T-cell (primary cell): ENCODE measurements around the gene LSM14B. TPM values are rescaled to one million over a fixed set of nuclear protein-coding genes. Genes with fewer than 3 reads are reported as not detected.

ENCODE experiments used
- ATAC-seq, 4 experiments: fragments of 200-7000 bp in 3 of 4; fragments of 150-1000 bp in 1 of 4; cut with Tn5 transposase; replicated peaks in 1 of 4; 1 replicate in 3 of 4; 2 replicates in 1 of 4; pipeline ENCODE4 v1.10.0; 2021; ENCODE audit warnings: moderate library complexity in 3 of 4, mild to moderate bottlenecking in 2 of 4, moderate number of reproducible peaks in 1 of 4
- CTCF ChIA-PET, 2 donors: fragments of 300-600 bp; sonication (Branson Sonifier 250); formaldehyde crosslinking; loops; one replicate each; lab custom pipeline; 2022; ENCODE audit warnings: antibody characterized with exemption in 2 of 2; lab: Charles Lee
- POLR2A ChIA-PET, 2 donors: fragments of 300-600 bp; sonication (Branson Sonifier 250); formaldehyde crosslinking; loops; one replicate each; lab custom pipeline; 2022; ENCODE audit warnings: antibody characterized with exemption in 2 of 2; lab: Charles Lee
- DNase-seq, 35 experiments: peaks; one replicate each; pipeline versions ENCODE4 v3.0.0 to v3.0.0-alpha.2; 2013 to 2023
- H3K27ac ChIP-seq: one replicate; pipeline ENCODE4 v1.5.1; 2013; ENCODE audit warnings: low read length
- H3K27me3 ChIP-seq, 2 experiments: replicated peaks in 1 of 2; 1 replicate in 1 of 2; 2 replicates in 1 of 2; pipeline versions ENCODE4 v1.6.1 to v1.7.0; 2013; ENCODE audit warnings: low read length in 1 of 2, mixed read lengths in 1 of 2; ENCODE audit not compliant: control insufficient read depth in 2 of 2, insufficient read depth in 2 of 2; ENCODE audit errors: extremely low read depth in 1 of 2
- H3K36me3 ChIP-seq, 2 donors: 1 replicate in 1 of 2; 2 replicates in 1 of 2; pipeline versions ENCODE4 v1.6.1 to v1.7.0; 2013; ENCODE audit warnings: low read length in 1 of 2; ENCODE audit not compliant: control insufficient read depth in 2 of 2, insufficient read depth in 1 of 2; ENCODE audit errors: extremely low read depth in 1 of 2
- H3K4me1 ChIP-seq, 2 experiments: 1 replicate in 1 of 2; 2 replicates in 1 of 2; pipeline versions ENCODE4 v1.6.1 to v1.7.0; 2013; ENCODE audit warnings: low read length in 2 of 2, mixed read lengths in 1 of 2; ENCODE audit not compliant: insufficient read depth in 2 of 2, control insufficient read depth in 1 of 2; ENCODE audit errors: extremely low read depth in 1 of 2
- H3K4me3 ChIP-seq, 2 donors: 1 replicate in 1 of 2; 2 replicates in 1 of 2; pipeline versions ENCODE4 v1.5.1 to v1.7.0; 2013; ENCODE audit warnings: mild to moderate bottlenecking in 2 of 2, low read length in 1 of 2, moderate library complexity in 1 of 2; ENCODE audit not compliant: control insufficient read depth in 1 of 2; ENCODE audit errors: extremely low read depth in 1 of 2
- H3K9me3 ChIP-seq: 2 replicates; pipeline ENCODE4 v1.7.0; 2013
- H3K27ac Mint-ChIP-seq, 2 donors: one replicate each; pipeline ENCODE4 v1.8.0; 2020 to 2021; ENCODE audit warnings: mild to moderate bottlenecking in 2 of 2, mixed read lengths in 2 of 2
- H3K27me3 Mint-ChIP-seq, 2 donors: one replicate each; pipeline ENCODE4 v1.8.0; 2021 to 2022; ENCODE audit warnings: mixed read lengths in 2 of 2
- H3K36me3 Mint-ChIP-seq: one replicate; pipeline ENCODE4 v1.8.0; 2021; ENCODE audit warnings: mixed read lengths
- H3K4me1 Mint-ChIP-seq, 3 donors: one replicate each; pipeline ENCODE4 v1.8.0; 2020 to 2022; ENCODE audit warnings: mixed read lengths in 3 of 3, mild to moderate bottlenecking in 1 of 3
- H3K4me3 Mint-ChIP-seq, 3 donors: one replicate each; pipeline ENCODE4 v1.8.0; 2020 to 2022; ENCODE audit warnings: mild to moderate bottlenecking in 3 of 3, mixed read lengths in 3 of 3, moderate library complexity in 3 of 3
- H3K9me3 Mint-ChIP-seq, 3 donors: one replicate each; pipeline ENCODE4 v1.8.0; 2020 to 2022; ENCODE audit warnings: mixed read lengths in 3 of 3
- WGBS: methylation state at CpG from one replicate; pipeline ENCODE4 v1.1.5; 2013; ENCODE audit warnings: missing lambda C conversion rate; ENCODE audit not compliant: insufficient coverage; 5-methylcytosine and 5-hydroxymethylcytosine counted together
- total RNA-seq, 35 experiments: library from RNA in 6 of 35; stranded (reverse) in 6 of 35; fragments of 120-200 nt in 1 of 35; gene quantifications; one replicate each; pipeline versions ENCODE4 v1.2.1 to v1.2.4 and lab custom pipeline; 2013 to 2026

LSM14B gene
- total RNA-seq, 5 donors from 2014 or later (not counting 1 experiment from before 2014, with no cell fraction given) = 40.5 to 55.5 (median 54.4) TPM

- peaks cover 0 to 31% of the 10 kb centered on the region in 2 experiments for H3K27me3 ChIP-seq
- H3K36me3 ChIP-seq = no peaks in the 10 kb centered on the region
- DNase-seq (no peak), ATAC-seq (no peak)
- no peaks in the 10 kb centered on the region for H3K9me3 ChIP-seq
- H3K4me1 ChIP-seq = no peaks in the 10 kb centered on the region
- Mint-ChIP-seq H3K27me3 (peaks cover 7 to 9% of the 10 kb centered on the region in 2 donors), H3K27ac (no peak overlapping the region), H3K4me3 (no peak overlapping the region), H3K36me3 (no peaks in the 10 kb centered on the region), H3K9me3 (peaks cover 0 to 3% (median 0%) of the 10 kb centered on the region in 3 donors), H3K4me1 (no peaks in the 10 kb centered on the region)
- ChIA-PET POLR2A (interaction anchor here in 1 of 2 donors (0.5 kb wide), 1 partner anchor 21 kb away, joined by 9 read pairs; no protein-coding TSS in a partner anchor), CTCF (no interaction called here)
- WGBS = 76% methylated on average over 7 of the region's 9 CpGs
- H3K4me3 ChIP-seq = no peak overlapping the region
- no peak overlapping the region for H3K27ac ChIP-seq
These were observed 37.1 kb upstream of the LSM14B start for GRCh38 chr20:62085206-62085605.

GRCh38 chr20:62087227-62087626, 35.0 kb upstream of the LSM14B start:
- WGBS = 37% methylated on average over 10 of the region's 11 CpGs
- Mint-ChIP-seq H3K27ac (no peak overlapping the region), H3K4me3 (no peak overlapping the region), H3K4me1 (no peaks in the 10 kb centered on the region), H3K36me3 (no peaks in the 10 kb centered on the region), H3K27me3 (peaks cover 7 to 11% of the 10 kb centered on the region in 2 donors), H3K9me3 (peaks cover 0 to 7% (median 6%) of the 10 kb centered on the region in 3 donors)
- Histone ChIP-seq H3K9me3 (no peaks in the 10 kb centered on the region), H3K27me3 (peaks cover 0 to 38% of the 10 kb centered on the region in 2 experiments), H3K36me3 (no peaks in the 10 kb centered on the region), H3K4me1 (no peaks in the 10 kb centered on the region), H3K4me3 (no peak overlapping the region), H3K27ac (no peak overlapping the region)
- ChIA-PET CTCF (no interaction called here), POLR2A (no interaction called here)
- DNase-seq (no peak), ATAC-seq (no peak)

GRCh38 chr20:62087632-62088031, 34.6 kb upstream of the LSM14B start:
- Mint-ChIP-seq H3K4me1 (no peaks in the 10 kb centered on the region), H3K36me3 (peaks cover 1% of the 10 kb centered on the region), H3K27me3 (peaks cover 9 to 12% of the 10 kb centered on the region in 2 donors), H3K9me3 (peaks cover 0 to 7% (median 6%) of the 10 kb centered on the region in 3 donors), H3K4me3 (no peak overlapping the region), H3K27ac (no peak overlapping the region)
- H3K4me3 ChIP-seq = no peak overlapping the region
- POLR2A ChIA-PET = no interaction called here
- no peaks in the 10 kb centered on the region for H3K4me1 ChIP-seq
- DNase-seq = no peak
- no peak overlapping the region for H3K27ac ChIP-seq
- no peak for ATAC-seq
- no peaks in the 10 kb centered on the region for H3K9me3 ChIP-seq
- H3K36me3 ChIP-seq = no peaks in the 10 kb centered on the region
- 92% methylated on average over 16 of the region's 17 CpGs for WGBS
- H3K27me3 ChIP-seq = peaks cover 0 to 40% of the 10 kb centered on the region in 2 experiments
- CTCF ChIA-PET = no interaction called here

GRCh38 chr20:62088258-62089127, 33.8 kb upstream of the LSM14B start:
- Histone ChIP-seq H3K4me1 (no peaks in the 10 kb centered on the region), H3K27ac (no peak overlapping the region), H3K4me3 (no peak overlapping the region), H3K36me3 (no peaks in the 10 kb centered on the region), H3K27me3 (peaks cover 0 to 38% of the 10 kb centered on the region in 2 experiments), H3K9me3 (no peaks in the 10 kb centered on the region)
- Mint-ChIP-seq H3K36me3 (peaks cover 2% of the 10 kb centered on the region), H3K27ac (no peak overlapping the region), H3K4me1 (no peaks in the 10 kb centered on the region), H3K9me3 (peaks cover 0 to 10% (median 6%) of the 10 kb centered on the region in 3 donors), H3K4me3 (no peak overlapping the region), H3K27me3 (peaks cover 11 to 16% of the 10 kb centered on the region in 2 donors)
- 70% methylated on average over 7 of the region's 15 CpGs for WGBS
- peak in 1 of 35 experiments; percentile 45 for DNase-seq
- ATAC-seq = peak in 1 of 4 experiments; percentile 26
- POLR2A ChIA-PET = no interaction called here
- CTCF ChIA-PET = no interaction called here

GRCh38 chr20:62089393-62089792, 32.9 kb upstream of the LSM14B start:
- no peaks in the 10 kb centered on the region for H3K4me1 ChIP-seq
- 50% methylated on average over 1 of the region's 3 CpGs for WGBS
- peaks cover 3 to 14% (median 6%) of the 10 kb centered on the region in 3 donors for H3K9me3 Mint-ChIP-seq
- no peak overlapping the region for H3K27ac ChIP-seq
- peaks cover 2% of the 10 kb centered on the region for H3K36me3 Mint-ChIP-seq
- H3K4me3 ChIP-seq = no peak overlapping the region
- POLR2A ChIA-PET = interaction anchor here in 1 of 2 donors (0.7 kb wide), 1 partner anchor 92 kb away, joined by 3 read pairs; no protein-coding TSS in a partner anchor
- H3K27ac Mint-ChIP-seq = no peak overlapping the region
- no peak for ATAC-seq
- peaks cover 11 to 19% of the 10 kb centered on the region in 2 donors for H3K27me3 Mint-ChIP-seq
- H3K4me3 Mint-ChIP-seq = no peak overlapping the region
- no peaks in the 10 kb centered on the region for H3K4me1 Mint-ChIP-seq
- no peaks in the 10 kb centered on the region for H3K36me3 ChIP-seq
- no peaks in the 10 kb centered on the region for H3K9me3 ChIP-seq
- CTCF ChIA-PET = interaction anchor here in 1 of 2 donors (0.7 kb wide), 1 partner anchor 84 kb away, joined by 3 read pairs; no protein-coding TSS in a partner anchor
- peaks cover 0 to 35% of the 10 kb centered on the region in 2 experiments for H3K27me3 ChIP-seq
- DNase-seq = no peak

- H3K9me3 Mint-ChIP-seq = peaks cover 11 to 22% (median 13%) of the 10 kb centered on the region in 3 donors
- 87% methylated on average over 19 of the region's 30 CpGs for WGBS
- peaks cover 0 to 31% of the 10 kb centered on the region in 2 experiments for H3K27me3 ChIP-seq
These were observed 25.6 kb upstream of the LSM14B start for GRCh38 chr20:62096421-62097380.

More at GRCh38 chr20:62096421-62097380, 25.6 kb upstream of the LSM14B start:
- no peak overlapping the region for H3K4me3 Mint-ChIP-seq
- Histone ChIP-seq H3K4me1 (no peaks in the 10 kb centered on the region), H3K27ac (no peak overlapping the region), H3K4me3 (no peak overlapping the region), H3K36me3 (no peaks in the 10 kb centered on the region), H3K9me3 (no peaks in the 10 kb centered on the region)
- POLR2A ChIA-PET = no interaction called here
- ATAC-seq (no peak), DNase-seq (no peak)
- no peaks in the 10 kb centered on the region for H3K4me1 Mint-ChIP-seq
- peaks cover 7 to 12% of the 10 kb centered on the region in 2 donors for H3K27me3 Mint-ChIP-seq
- H3K27ac Mint-ChIP-seq = no peak overlapping the region
- CTCF ChIA-PET = no interaction called here
- H3K36me3 Mint-ChIP-seq = peaks cover 8% of the 10 kb centered on the region
